B cell (primary cell): ENCODE measurements around the gene POLR3G. TPM values are rescaled to one million over a fixed set of nuclear protein-coding genes. Genes with fewer than 3 reads are reported as not detected.

ENCODE experiments used
- ATAC-seq: fragments of 200-7000 bp; cut with Tn5 transposase; one replicate; pipeline ENCODE4 v1.10.0; 2021; ENCODE audit warnings: low read depth, mild to moderate bottlenecking, moderate number of reproducible peaks, moderate library complexity
- CTCF ChIA-PET: fragments of 350-600 bp; sonication (Branson Sonifier 250); formaldehyde crosslinking; loops from one replicate; lab custom pipeline; 2021; ENCODE audit warnings: antibody characterized with exemption, inconsistent platforms; lab: Charles Lee
- POLR2A ChIA-PET: fragments of 350-600 bp; sonication (Branson Sonifier 250); formaldehyde crosslinking; loops from one replicate; lab custom pipeline; 2021; ENCODE audit warnings: antibody characterized with exemption; lab: Charles Lee
- DNase-seq: peaks from one replicate; pipeline ENCODE4 v3.0.0; 2013
- H2AFZ ChIP-seq: 2 replicates; pipeline ENCODE4 v1.6.1; 2012; ENCODE audit warnings: mild to moderate bottlenecking, low read depth, low read length; ENCODE audit not compliant: insufficient read depth, poor library complexity, severe bottlenecking
- H3K27ac ChIP-seq, 2 donors: 1 replicate in 1 of 2; 2 replicates in 1 of 2; pipeline ENCODE4 v1.5.1; 2012 to 2013; ENCODE audit warnings: low read length in 2 of 2, mild to moderate bottlenecking in 2 of 2, moderate library complexity in 1 of 2
- H3K27me3 ChIP-seq, 4 experiments: fragments of 200-600 bp in 1 of 4; sonication (generic) in 1 of 4; replicated peaks in 1 of 4; 1 replicate in 2 of 4; 2 replicates in 2 of 4; pipeline versions ENCODE4 v1.6.1 to v1.7.0; 2013 to 2016; ENCODE audit warnings: low read length in 3 of 4, mild to moderate bottlenecking in 2 of 4, mixed read lengths in 1 of 4, moderate library complexity in 1 of 4; ENCODE audit not compliant: insufficient read depth in 4 of 4, control insufficient read depth in 3 of 4; ENCODE audit errors: control extremely low read depth in 1 of 4
- H3K36me3 ChIP-seq, 2 experiments: replicated peaks in 1 of 2; 1 replicate in 1 of 2; 2 replicates in 1 of 2; pipeline versions ENCODE4 v1.6.1 to v1.7.1; 2013; ENCODE audit warnings: low read length in 1 of 2; ENCODE audit not compliant: insufficient read depth in 2 of 2, control insufficient read depth in 1 of 2; ENCODE audit errors: control extremely low read depth in 1 of 2, extremely low read depth in 1 of 2
- H3K4me1 ChIP-seq, 2 donors: fragments of 200-600 bp in 1 of 2; sonication (generic) in 1 of 2; 1 replicate in 1 of 2; 2 replicates in 1 of 2; pipeline versions ENCODE4 v1.5.1 to v1.6.1; 2013 to 2017; ENCODE audit warnings: low read length in 2 of 2; ENCODE audit not compliant: control insufficient read depth in 2 of 2, insufficient read depth in 2 of 2
- H3K4me2 ChIP-seq: replicated peaks from 2 replicates; pipeline ENCODE3; 2012; ENCODE audit warnings: mild to moderate bottlenecking, low read depth, low read length; ENCODE audit not compliant: poor library complexity, severe bottlenecking
- H3K4me3 ChIP-seq, 5 experiments: fragments of 200-600 bp in 1 of 5; sonication (generic) in 1 of 5; 1 replicate in 3 of 5; 2 replicates in 2 of 5; pipeline versions ENCODE4 v1.5.1 to v1.7.0; 2011 to 2016; ENCODE audit warnings: low read length in 4 of 5, mild to moderate bottlenecking in 4 of 5, low read depth in 2 of 5, control low read depth in 1 of 5, moderate library complexity in 1 of 5; ENCODE audit not compliant: insufficient read depth in 1 of 5; ENCODE audit errors: control extremely low read depth in 1 of 5, extremely low read depth in 1 of 5
- H3K79me2 ChIP-seq: fragments of 200-600 bp; sonication (generic); one replicate; pipeline ENCODE4 v1.6.0; 2016; ENCODE audit warnings: low read length; ENCODE audit not compliant: control insufficient read depth, insufficient read depth
- H3K9ac ChIP-seq: fragments of 200-600 bp; sonication (generic); 2 replicates; pipeline ENCODE4 v1.6.1; 2017; ENCODE audit warnings: mild to moderate bottlenecking, low read length, moderate library complexity
- H3K9me3 ChIP-seq, 3 donors: one replicate each; pipeline versions ENCODE4 v1.6.1 to v1.7.1; 2013; ENCODE audit warnings: low read length in 2 of 3; ENCODE audit not compliant: control insufficient read depth in 2 of 3, insufficient read depth in 1 of 3; ENCODE audit errors: control extremely low read depth in 1 of 3
- H4K20me1 ChIP-seq: 2 replicates; pipeline ENCODE4 v1.6.0; 2012; ENCODE audit warnings: mild to moderate bottlenecking, low read length; ENCODE audit not compliant: insufficient read depth, control insufficient read depth, poor library complexity, severe bottlenecking
- H3K27ac Mint-ChIP-seq: one replicate; pipeline ENCODE4 v1.8.0; 2021; ENCODE audit warnings: mixed read lengths
- H3K27me3 Mint-ChIP-seq: one replicate; pipeline ENCODE4 v1.8.0; 2021; ENCODE audit warnings: mixed read lengths
- H3K4me1 Mint-ChIP-seq: one replicate; pipeline ENCODE4 v1.8.0; 2021; ENCODE audit warnings: mixed read lengths
- H3K4me3 Mint-ChIP-seq: one replicate; pipeline ENCODE4 v1.8.0; 2021; ENCODE audit warnings: mixed read lengths
- H3K9me3 Mint-ChIP-seq: one replicate; pipeline ENCODE4 v1.8.0; 2022; ENCODE audit warnings: mixed read lengths; ENCODE audit not compliant: insufficient read depth
- CTCF ChIP-seq: fragments of 200-600 bp; IDR thresholded peaks from one replicate; pipeline ENCODE4 v1.8.0; 2022; ENCODE audit warnings: antibody characterized with exemption, mild to moderate bottlenecking
- EZH2 ChIP-seq: IDR thresholded peaks from 2 replicates; pipeline ENCODE4 v1.6.1; 2012; ENCODE audit warnings: borderline replicate concordance, low read depth, mild to moderate bottlenecking, moderate library complexity, low read length; ENCODE audit not compliant: insufficient read depth, poor library complexity, severe bottlenecking
- WGBS: methylation state at CpG from one replicate; pipeline ENCODE4 v1.1.5; 2013; ENCODE audit warnings: missing lambda C conversion rate; ENCODE audit not compliant: insufficient coverage; 5-methylcytosine and 5-hydroxymethylcytosine counted together
- intact Hi-C: fragments of 100-400 bp; cut with micrococcal nuclease; formaldehyde crosslinking; loops from one replicate; pipeline ENCODE4 v1.10.0; 2022
- polyA minus RNA-seq: library from RNA; depleted of rRNA, polyadenylated mRNA; stranded (reverse); fragments of >200 nt; gene quantifications from 2 replicates; pipeline ENCODE4 v1.2.3, GENCODE V29; 2012
- polyA plus RNA-seq: library from polyadenylated mRNA; depleted of rRNA; stranded (reverse); fragments of >200 nt; gene quantifications from 2 replicates; pipeline ENCODE4 v1.2.3, GENCODE V29; 2012
- total RNA-seq, 2 donors: library from RNA; stranded (reverse); fragments of 120-200 nt in 1 of 2; gene quantifications; 1 replicate in 1 of 2; 2 replicates in 1 of 2; pipeline versions ENCODE4 v1.2.3 to v1.2.4, GENCODE V29; 2013 to 2022

Gene POLR3G
- 2.0 and 2.3 TPM in 2 replicates for total RNA-seq
- total RNA-seq (2013): 2.4 TPM
- 0.52 and 0.76 TPM in 2 replicates for polyA plus RNA-seq
- polyA minus RNA-seq: 0.14 and 1.8 TPM in 2 replicates

- H3K27ac Mint-ChIP-seq: peak within 1 kb of the TSS; percentile 94
- ChIA-PET CTCF (interaction anchor here (1.1 to 3.3 kb wide), 3 partner anchors 55 to 65 kb away, joined by 4 to 21 read pairs (median 10); partner anchors contain the start of genes CETN3 and LYSMD3), POLR2A (interaction anchor here (0.6 to 1.5 kb wide), 3 partner anchors 55 to 67 kb away, joined by 3 to 13 read pairs (median 4); partner anchors contain the start of genes CETN3 and LYSMD3)
- TF ChIP-seq CTCF: peak; percentile 64
- no peak for TF ChIP-seq EZH2
- intact Hi-C loops: loop anchor here (1.0 to 10.0 kb wide), 5 partner anchors 35 to 1742 kb away; partner anchors contain the start of genes CETN3, LYSMD3 and MEF2C
- peaks cover 33% of the 10 kb centered on the region for H3K79me2 ChIP-seq
- no peaks in the 10 kb centered on the region for H4K20me1 ChIP-seq
- peak within 1 kb of the TSS; percentile 80 for H3K4me2 ChIP-seq
- ATAC-seq (peak; percentile 92), DNase-seq (peak; percentile 95)
- peak within 1 kb of the TSS; percentile 84 for H3K9ac ChIP-seq
- under 1% methylated on average over 71 of the region's 73 CpGs for WGBS
- peak within 1 kb of the TSS; percentile 67 to 94 (median 86) for H3K4me3 ChIP-seq
- peak within 1 kb of the TSS; percentile 53 to 55 for H3K27ac ChIP-seq
- no peaks in the 10 kb centered on the region for H3K36me3 ChIP-seq
- H3K9me3 ChIP-seq: no peaks in the 10 kb centered on the region
- H3K27me3 Mint-ChIP-seq: no peaks in the 10 kb centered on the region
- H3K4me3 Mint-ChIP-seq: peak within 1 kb of the TSS; percentile 96
- no peaks in the 10 kb centered on the region for H3K9me3 Mint-ChIP-seq
- peaks cover 11 to 15% of the 10 kb centered on the region in 2 donors for H3K4me1 ChIP-seq
- no peaks in the 10 kb centered on the region for H3K27me3 ChIP-seq
- peaks cover 24% of the 10 kb centered on the region for H3K4me1 Mint-ChIP-seq
- peak within 1 kb of the TSS; percentile 97 for H2AFZ ChIP-seq
Observed at GRCh38 chr5:90474235-90475107, at the start of gene POLR3G, which contains the start of gene MBLAC2. TSS of gene POLR3G (plus strand) at chr5:90474864. CDS start at chr5:90485568, 10,704 bp downstream. TSS of gene MBLAC2 (minus strand) at chr5:90474771. CDS start at chr5:90474292, 479 bp downstream.
